ENCODE measurements around the gene POLR3E. TPM values are rescaled to one million over a fixed set of nuclear protein-coding genes. Genes with fewer than 3 reads are reported as not detected.

The POLR3E gene
- total RNA-seq, 1 donor from 2014 or later, result 32.5 TPM

DNA sequence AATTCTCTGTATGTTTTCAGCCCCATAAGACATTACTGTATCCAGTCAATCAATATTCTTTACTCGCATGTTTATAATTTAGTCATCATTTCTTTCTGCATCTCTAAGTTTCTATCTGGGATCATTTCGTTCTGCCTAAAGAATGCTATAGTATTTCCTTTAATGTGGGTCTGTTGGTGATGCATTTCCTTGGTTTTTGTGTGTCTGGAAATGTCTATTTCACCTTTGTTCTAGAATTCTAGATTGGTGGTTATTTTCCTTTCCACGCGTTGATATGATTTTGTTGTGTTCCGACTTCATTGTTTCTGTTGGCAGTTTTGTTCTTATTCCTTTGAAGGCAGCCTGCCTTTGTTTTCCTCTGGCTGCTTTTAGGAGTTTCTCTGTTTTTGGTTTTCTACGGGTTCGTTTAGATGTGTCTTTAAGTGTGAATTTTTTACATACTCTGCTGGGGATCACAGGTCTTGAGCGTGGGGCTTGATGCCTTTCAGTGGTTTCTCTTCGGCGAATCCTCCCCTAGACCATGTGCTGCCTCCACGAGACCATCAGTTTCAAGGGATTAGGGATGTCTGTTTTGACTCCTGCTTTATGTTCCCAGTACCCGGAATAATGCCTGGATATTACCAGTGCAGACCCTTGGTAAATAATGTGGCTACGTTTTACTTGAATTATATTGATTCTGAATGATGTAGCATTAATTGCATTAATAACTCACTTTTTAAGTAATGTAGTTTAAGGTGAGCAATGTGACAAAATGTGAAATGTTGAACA, 23.5 kb downstream of the POLR3E start:
- Histone ChIP-seq H3K4me2 (ENCODE audit: low read length) (no peak overlapping the region), H3K79me2 (ENCODE audit: insufficient read depth, low read length) (peaks cover 5% of the 10 kb centered on the region), H3K9me3 (ENCODE audit: insufficient read depth, low read depth, low read length) (no peaks in the 10 kb centered on the region), H4K20me1 (ENCODE audit: insufficient read depth, low read length) (peaks cover 32% of the 10 kb centered on the region), H3K4me1 (ENCODE audit: insufficient read depth, low read length) (no peaks in the 10 kb centered on the region), H3K9ac (ENCODE audit: low read length) (no peak overlapping the region), H2AFZ (ENCODE audit: low read depth, low read length) (no peak overlapping the region), H3K4me3 (ENCODE audit: insufficient read depth, low read depth, low read length) (no peak overlapping the region), H3K27me3 (ENCODE audit: insufficient read depth, low read length) (no peaks in the 10 kb centered on the region), H3K36me3 (ENCODE audit: insufficient read depth, low read length) (no peaks in the 10 kb centered on the region), H3K27ac (ENCODE audit: low read depth, low read length) (no peak overlapping the region)
- H3K4me1 Mint-ChIP-seq (ENCODE audit: low read depth, unreplicated experiment), result no peaks in the 10 kb centered on the region
- no peak for TF ChIP-seq EZH2 (IDR thresholded peaks at IDR 0.05; ENCODE audit: insufficient read depth, low read length)
- TF ChIP-seq, protein P1, sequence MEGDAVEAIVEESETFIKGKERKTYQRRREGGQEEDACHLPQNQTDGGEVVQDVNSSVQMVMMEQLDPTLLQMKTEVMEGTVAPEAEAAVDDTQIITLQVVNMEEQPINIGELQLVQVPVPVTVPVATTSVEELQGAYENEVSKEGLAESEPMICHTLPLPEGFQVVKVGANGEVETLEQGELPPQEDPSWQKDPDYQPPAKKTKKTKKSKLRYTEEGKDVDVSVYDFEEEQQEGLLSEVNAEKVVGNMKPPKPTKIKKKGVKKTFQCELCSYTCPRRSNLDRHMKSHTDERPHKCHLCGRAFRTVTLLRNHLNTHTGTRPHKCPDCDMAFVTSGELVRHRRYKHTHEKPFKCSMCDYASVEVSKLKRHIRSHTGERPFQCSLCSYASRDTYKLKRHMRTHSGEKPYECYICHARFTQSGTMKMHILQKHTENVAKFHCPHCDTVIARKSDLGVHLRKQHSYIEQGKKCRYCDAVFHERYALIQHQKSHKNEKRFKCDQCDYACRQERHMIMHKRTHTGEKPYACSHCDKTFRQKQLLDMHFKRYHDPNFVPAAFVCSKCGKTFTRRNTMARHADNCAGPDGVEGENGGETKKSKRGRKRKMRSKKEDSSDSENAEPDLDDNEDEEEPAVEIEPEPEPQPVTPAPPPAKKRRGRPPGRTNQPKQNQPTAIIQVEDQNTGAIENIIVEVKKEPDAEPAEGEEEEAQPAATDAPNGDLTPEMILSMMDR (IDR thresholded peaks at IDR 0.05; ENCODE audit: insufficient read depth, low read depth, low read length), result no peak
- H3K27me3 Mint-ChIP-seq (ENCODE audit: low read depth, unreplicated experiment), result no peaks in the 10 kb centered on the region
- no peaks in the 10 kb centered on the region for H3K9me3 Mint-ChIP-seq (ENCODE audit: unreplicated experiment)
- FAIRE-seq (no peak), DNase-seq (ENCODE audit: low read depth) (no peak)
- H3K27ac Mint-ChIP-seq (ENCODE audit: unreplicated experiment), result no peak overlapping the region
- H3K4me3 Mint-ChIP-seq (ENCODE audit: unreplicated experiment), result no peak overlapping the region
- peaks cover 9% of the 10 kb centered on the region for H3K36me3 Mint-ChIP-seq (ENCODE audit: low read depth, unreplicated experiment)

DNA sequence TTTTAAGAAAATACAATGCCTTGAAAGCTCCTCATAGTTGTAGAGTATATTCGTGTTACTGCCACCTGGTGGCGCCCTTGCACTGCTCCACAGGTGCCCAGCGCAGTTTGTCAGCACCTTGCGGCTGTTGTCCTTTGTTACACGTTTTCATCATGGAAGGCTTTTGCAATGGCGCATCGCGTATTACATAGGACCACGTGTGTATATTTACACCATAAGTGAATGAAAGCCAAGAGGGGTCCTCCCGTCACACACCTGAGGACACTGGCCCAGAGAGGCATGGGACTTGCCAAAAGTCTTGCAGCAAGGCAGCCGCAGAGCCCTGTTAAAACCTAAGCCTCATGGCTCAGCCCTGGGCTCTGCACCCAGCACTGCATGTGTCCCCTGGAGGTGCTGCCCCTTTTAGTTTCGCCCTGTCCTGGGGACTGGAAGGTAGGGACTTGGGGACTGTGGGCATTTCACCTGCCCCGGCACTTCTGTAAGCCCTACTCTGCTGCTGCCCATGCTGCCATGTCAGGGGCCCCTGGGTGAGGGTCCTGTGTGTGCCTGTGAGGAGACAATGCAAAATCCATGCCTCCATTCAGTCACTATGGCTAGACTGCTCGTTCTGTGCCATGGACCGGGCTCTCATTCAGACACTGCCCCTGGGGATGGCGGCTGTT, 24.3 kb downstream of the POLR3E start:
- no peak overlapping the region for H3K9ac ChIP-seq (ENCODE audit: low read length)
- TF ChIP-seq EZH2 (IDR thresholded peaks at IDR 0.05; ENCODE audit: insufficient read depth, low read length), result no peak
- TF ChIP-seq, protein P1 (IDR thresholded peaks at IDR 0.05; ENCODE audit: insufficient read depth, low read depth, low read length), result peak; percentile 96
- H3K27ac Mint-ChIP-seq (ENCODE audit: unreplicated experiment), result no peak overlapping the region
- H3K27me3 ChIP-seq (ENCODE audit: insufficient read depth, low read length), result no peaks in the 10 kb centered on the region
- H3K4me1 Mint-ChIP-seq (ENCODE audit: low read depth, unreplicated experiment), result no peaks in the 10 kb centered on the region
- H3K4me3 Mint-ChIP-seq (ENCODE audit: unreplicated experiment), result no peak overlapping the region
- peaks cover 2% of the 10 kb centered on the region for H3K36me3 ChIP-seq (ENCODE audit: insufficient read depth, low read length)
- H3K36me3 Mint-ChIP-seq (ENCODE audit: low read depth, unreplicated experiment), result peaks cover 8% of the 10 kb centered on the region
- H3K9me3 ChIP-seq (ENCODE audit: insufficient read depth, low read depth, low read length), result no peaks in the 10 kb centered on the region
- no peak overlapping the region for H3K4me2 ChIP-seq (ENCODE audit: low read length)
- H3K4me1 ChIP-seq (ENCODE audit: insufficient read depth, low read length), result no peaks in the 10 kb centered on the region
- H3K4me3 ChIP-seq (ENCODE audit: insufficient read depth, low read depth, low read length), result no peak overlapping the region
- H2AFZ ChIP-seq (ENCODE audit: low read depth, low read length), result no peak overlapping the region
- H3K9me3 Mint-ChIP-seq (ENCODE audit: unreplicated experiment), result no peaks in the 10 kb centered on the region
- H4K20me1 ChIP-seq (ENCODE audit: insufficient read depth, low read length), result peaks cover 32% of the 10 kb centered on the region
- DNase-seq (ENCODE audit: low read depth) (peak; percentile 35), FAIRE-seq (peak; percentile 88)
- H3K79me2 ChIP-seq (ENCODE audit: insufficient read depth, low read length), result peaks cover 5% of the 10 kb centered on the region
- no peaks in the 10 kb centered on the region for H3K27me3 Mint-ChIP-seq (ENCODE audit: low read depth, unreplicated experiment)
- H3K27ac ChIP-seq (ENCODE audit: low read depth, low read length), result no peak overlapping the region

Measured in astrocyte (in vitro differentiated cells and primary cell).